Aortic smooth muscle cell (primary cell): ENCODE data around the gene XKRX. TPM values are rescaled to one million over a fixed set of nuclear protein-coding genes. Genes with fewer than 3 reads are reported as not detected.

Experiments
- total RNA-seq: library from RNA; depleted of rRNA; stranded (reverse); fragments of >200 nt; gene quantifications from 2 replicates; pipeline ENCODE4 v1.2.3, GENCODE V29; 2014

Gene XKRX
- under 0.01 TPM in 1 of 2 replicates, not detected in the other for total RNA-seq

GRCh38 chrX:100928660-100929613 is at the start of gene XKRX:
Gene XKRX, minus strand, starts transcription at chrX:100928917. Its CDS starts 613 bp downstream, at chrX:100928304.

GRCh38 chrX:100969408-100969807 is 40.7 kb upstream of the XKRX start, which contains the start of gene ARL13A:
Gene ARL13A, plus strand, starts transcription at chrX:100969708. Its CDS starts 3,982 bp downstream, at chrX:100973690.

GRCh38 chrX:100874325-100874724 is 54.4 kb downstream of the XKRX start, which contains the start of gene NOX1:
Gene NOX1, minus strand, starts transcription at chrX:100874359. Its CDS starts 220 bp downstream, at chrX:100874139.

Other genes with a start within 250 kb of the XKRX start
- 2.9 and 4.8 TPM in 2 replicates for gene SYTL4, start 196.8 kb downstream of the XKRX start, total RNA-seq
- 10.9 and 14.4 TPM in 2 replicates for gene CSTF2, start 108.5 kb downstream of the XKRX start, total RNA-seq
- not detected in 2 replicates for gene NOX1, start 54.6 kb downstream of the XKRX start, total RNA-seq
- gene ARL13A, start 40.8 kb upstream of the XKRX start, total RNA-seq = not detected in 2 replicates
- gene TRMT2B, start 123.2 kb upstream of the XKRX start, total RNA-seq = 16.5 and 20.6 TPM in 2 replicates
- 7.1 and 12.0 TPM in 2 replicates for gene TMEM35A, start 150.0 kb upstream of the XKRX start, total RNA-seq
- gene CENPI, start 169.3 kb upstream of the XKRX start, total RNA-seq = 9.8 and 14.1 TPM in 2 replicates